Stimulated activated CD8-positive, alpha-beta memory T cell treated with anti-CD3 and anti-CD28 coated beads, Interleukin-12 subunit alpha, Interleukin-12 subunit beta, amount 100 ng/mL, for 4 hours (primary cell): ENCODE results near the gene KPNA3.
"Not testable (repeated sequence)": the region's sequence is repeated elsewhere in the genome, so short reads cannot be mapped to it uniquely, and the experiment has no call there.

Experiments
- DNase-seq: peaks from one replicate; pipeline ENCODE4 v3.0.0-alpha.2; 2020; ENCODE audit warnings: low read depth

Gene KPNA3

DNA sequence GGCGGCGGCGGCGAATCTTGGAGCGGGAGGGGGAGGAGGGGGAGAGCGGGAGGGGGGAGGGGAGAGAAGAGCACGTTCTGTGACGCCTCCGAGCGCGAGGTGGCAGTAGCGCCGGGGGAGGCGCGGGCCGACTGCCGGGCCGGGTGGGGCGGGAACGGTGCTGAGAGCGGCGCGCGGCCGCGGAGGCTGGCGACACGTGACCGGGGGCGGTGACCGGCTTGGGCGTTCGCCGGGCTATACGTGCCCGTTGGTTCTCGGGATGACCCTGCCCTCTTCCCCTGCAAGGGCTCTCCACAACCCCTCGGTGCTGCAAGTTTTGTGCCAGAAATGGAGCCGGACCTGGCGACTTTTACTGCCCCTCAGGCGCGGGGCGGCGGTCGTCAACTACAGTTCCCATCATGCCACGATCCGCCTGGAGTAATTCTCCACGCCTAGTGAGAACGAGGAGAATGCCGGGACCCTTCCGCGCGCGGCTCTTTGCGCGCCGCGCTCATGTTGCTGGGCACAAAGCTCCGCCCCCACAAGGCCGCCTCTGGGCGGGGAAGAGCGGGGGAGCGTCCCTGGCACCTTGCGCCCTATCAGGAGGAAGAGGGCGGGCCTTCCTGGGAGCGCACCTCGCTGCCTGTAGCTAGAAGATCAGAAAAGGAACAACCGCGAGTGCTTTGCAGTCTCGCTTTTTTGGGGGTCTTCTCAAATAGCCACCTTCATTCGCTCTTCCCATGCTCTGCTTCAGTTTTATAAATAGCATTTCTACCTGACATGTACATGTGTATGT, at the start of gene KPNA3:
Gene KPNA3 (minus strand): TSS at position 133 of the 775 bp plus-strand sequence. CDS start 176 bp downstream, outside the sequence.
- peak; percentile 92 for DNase-seq

DNA sequence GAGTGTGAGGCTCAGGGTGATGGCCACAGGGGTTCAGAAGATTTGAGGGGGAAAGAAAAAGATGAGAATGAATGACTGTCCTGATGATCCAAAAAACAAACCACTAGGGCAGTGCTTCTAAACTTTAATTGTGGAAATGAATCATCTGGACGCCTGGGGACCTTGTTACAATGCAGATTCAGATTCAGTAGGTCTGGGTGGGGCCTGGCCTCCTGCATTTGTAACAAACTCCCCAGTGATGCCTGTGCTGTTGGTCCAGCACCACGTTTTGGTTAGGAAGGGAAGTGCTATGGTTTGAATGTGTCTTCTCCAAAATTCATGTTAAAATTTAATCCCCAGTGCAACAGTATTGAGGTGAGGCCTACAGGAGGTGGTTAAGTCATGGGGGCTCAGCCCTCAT, 49.5 kb upstream of the KPNA3 start:
- no peak for DNase-seq

- DNase-seq: no peak
Measured at GRCh38 chr13:49840675-49841074, 48.2 kb upstream of the KPNA3 start.

DNA sequence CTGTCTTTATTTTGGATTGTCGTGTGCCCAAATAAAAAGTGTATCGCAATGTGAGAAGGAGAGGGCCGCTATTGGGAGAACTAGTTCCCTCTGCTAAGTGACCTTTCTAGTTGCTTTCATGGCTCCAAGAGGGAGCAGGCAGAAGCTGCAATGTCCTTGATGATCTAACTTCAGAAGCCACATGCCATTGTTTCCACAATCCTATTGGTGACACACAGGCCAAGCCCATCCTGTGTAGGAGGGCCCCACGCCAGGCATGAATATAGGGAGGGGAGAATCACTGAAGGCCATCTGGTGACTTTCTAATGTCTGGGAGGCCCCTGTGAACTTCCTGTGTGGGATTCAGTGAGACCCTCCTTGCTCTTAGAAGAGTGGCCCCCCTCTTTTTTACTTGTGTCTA, 47.8 kb upstream of the KPNA3 start:
- DNase-seq: no peak

DNA sequence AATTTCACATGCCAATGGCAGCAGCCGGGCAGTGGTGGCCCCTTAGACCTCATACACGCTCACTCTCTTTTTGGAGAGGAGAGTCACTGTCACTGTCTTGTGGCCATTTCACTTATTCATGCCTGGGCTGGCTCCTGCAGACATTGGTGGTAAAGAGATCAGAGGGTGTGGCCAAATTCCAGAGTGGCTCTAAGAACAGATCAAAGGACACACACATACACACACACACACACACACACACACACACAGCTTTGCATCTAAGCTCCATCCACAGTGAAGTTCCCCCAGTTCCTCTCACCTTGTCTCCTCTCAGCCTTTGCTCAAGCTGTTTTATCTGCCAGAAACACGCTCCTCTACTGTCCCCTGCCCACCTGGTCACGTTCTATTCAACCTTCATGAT, 46.5 kb upstream of the KPNA3 start:
- DNase-seq: no peak

GRCh38 chr13:49836516-49836915, 44.0 kb upstream of the KPNA3 start:
- DNase-seq: no peak

DNA sequence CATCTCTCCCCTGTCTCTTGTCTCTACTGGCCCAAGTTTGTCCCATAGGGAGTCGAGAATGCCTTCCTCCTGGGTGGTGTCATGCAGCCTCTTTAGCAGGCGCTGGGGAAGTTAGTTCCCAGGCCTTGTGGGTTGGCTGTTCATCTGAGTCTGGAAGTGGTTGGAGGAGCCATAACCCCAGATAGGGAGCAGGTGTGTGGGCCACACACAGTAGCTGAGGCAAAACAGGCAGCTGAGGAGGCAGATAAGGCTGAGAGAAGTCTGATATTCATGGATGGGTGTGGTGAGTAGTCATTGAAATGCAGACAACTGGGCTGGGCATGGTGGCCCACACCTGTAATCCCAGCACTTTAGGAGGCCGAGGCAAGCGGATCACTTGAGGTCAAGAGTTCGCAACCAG, 40.9 kb upstream of the KPNA3 start:
- DNase-seq: no peak

DNA sequence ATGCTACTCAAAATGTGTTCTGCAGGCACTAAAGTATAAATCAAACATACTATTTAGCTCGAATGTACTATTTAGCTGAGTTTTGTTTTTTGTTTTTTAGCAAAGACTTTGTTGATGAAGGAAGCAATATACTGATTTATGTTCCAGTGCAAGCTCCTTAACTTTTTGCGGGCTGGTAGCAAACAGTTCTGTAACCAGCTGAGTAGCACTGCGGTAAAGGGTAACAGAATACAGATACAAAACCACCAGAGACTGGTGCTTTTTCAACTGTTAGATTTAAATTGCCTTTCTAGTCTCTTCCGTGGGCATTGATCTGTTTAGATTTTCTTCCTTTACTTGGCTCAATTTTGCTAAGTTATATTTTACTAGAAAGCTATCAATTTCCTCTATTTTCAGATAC, 39.0 kb upstream of the KPNA3 start:
- no peak for DNase-seq

- DNase-seq: no peak
Measured at GRCh38 chr13:49830721-49831120, 38.2 kb upstream of the KPNA3 start.

GRCh38 chr13:49829715-49830114, 37.2 kb upstream of the KPNA3 start:
- no peak for DNase-seq

- DNase-seq: no peak
Measured at GRCh38 chr13:49828453-49828852, 36.0 kb upstream of the KPNA3 start.

- DNase-seq: no peak
Measured at GRCh38 chr13:49827891-49828290, 35.4 kb upstream of the KPNA3 start.

GRCh38 chr13:49827336-49827735, 34.9 kb upstream of the KPNA3 start:
- DNase-seq: no peak

GRCh38 chr13:49821216-49822009, 28.9 kb upstream of the KPNA3 start:
- no peak for DNase-seq

DNA sequence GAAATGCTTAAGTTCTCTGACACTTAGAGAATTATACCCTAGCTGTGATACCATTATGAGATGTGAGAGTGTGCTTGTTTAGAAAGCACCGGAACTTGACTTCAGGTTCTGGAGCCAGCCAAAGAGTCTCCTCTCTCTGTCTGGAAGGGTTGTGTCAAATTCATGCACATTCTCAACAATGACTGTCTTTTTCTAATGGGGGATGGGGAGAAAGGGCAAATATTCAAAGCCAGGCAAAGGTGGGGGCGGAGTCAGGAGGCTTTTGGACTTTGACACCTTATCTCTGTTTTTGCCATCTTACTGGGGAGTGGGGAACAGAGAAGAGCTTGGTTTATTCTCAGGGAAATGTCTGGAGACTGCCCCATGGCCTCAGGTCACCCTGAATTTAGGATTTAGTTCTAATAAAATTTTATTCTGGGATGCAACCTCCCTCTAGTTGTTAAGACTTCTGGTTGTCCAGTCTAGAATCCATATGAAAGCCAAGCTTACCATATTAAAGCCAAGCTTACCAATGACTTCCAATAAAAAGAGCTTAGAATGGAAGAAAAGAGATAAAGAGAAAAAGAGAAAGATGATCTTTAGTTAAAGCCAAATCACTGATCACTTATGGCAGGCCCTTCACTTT, 28.2 kb upstream of the KPNA3 start:
- no peak for DNase-seq

DNA sequence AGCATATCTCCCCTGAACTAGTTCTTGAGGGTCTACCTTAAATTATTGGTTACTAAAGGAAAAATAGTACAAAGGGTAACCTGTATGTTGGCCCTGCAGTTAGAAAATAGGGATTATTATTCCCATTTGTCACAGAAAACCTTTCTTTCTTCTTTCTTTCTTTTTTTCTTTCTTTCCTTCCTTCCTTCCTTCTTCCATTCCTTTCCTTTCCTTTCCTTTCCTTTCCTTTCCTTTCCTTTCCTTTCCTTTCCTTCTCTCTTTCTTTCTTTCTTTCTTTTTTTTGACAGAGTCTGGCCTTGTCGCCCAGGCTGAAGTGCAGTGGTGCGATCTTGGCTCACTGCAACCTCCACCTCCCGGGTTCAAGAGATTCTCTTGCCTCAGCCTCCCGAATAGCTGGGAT, 23.6 kb upstream of the KPNA3 start:
- DNase-seq: not testable (repeated sequence)

DNA sequence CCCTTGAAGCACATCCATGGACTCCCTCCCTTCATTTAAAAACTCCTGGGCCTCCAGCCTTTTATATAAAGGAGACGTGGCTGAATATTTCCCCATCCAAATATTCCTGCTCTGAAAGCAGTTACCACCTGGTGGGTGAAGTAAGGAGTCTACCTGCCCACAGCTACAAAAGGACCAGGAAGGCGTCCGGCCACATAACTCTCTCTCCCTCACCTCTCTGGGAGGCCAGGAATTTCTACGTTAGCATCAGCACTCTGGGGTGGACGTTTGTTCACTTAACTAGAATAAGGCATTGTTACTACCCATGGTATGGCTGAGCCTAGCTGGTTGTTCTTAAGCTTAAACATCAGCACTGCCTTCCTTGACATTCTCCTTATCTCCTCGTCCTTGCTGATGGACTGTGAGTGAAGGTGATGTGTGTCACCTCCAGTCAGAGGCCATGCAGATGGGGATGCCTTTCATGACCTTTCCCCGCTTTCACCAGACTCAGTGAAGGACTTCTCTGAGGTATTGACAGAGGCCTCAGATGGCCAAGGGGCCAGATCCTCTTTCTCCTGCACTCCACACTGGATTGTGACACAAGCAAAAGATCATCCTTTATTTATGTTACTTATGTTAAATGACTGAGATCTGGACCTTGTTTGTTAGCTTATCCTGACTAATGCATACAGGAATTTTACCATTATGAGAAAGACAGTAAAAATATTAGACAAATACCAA, 22.2 kb upstream of the KPNA3 start:
- DNase-seq: no peak

GRCh38 chr13:49812812-49813211, 20.3 kb upstream of the KPNA3 start:
- DNase-seq: no peak

DNA sequence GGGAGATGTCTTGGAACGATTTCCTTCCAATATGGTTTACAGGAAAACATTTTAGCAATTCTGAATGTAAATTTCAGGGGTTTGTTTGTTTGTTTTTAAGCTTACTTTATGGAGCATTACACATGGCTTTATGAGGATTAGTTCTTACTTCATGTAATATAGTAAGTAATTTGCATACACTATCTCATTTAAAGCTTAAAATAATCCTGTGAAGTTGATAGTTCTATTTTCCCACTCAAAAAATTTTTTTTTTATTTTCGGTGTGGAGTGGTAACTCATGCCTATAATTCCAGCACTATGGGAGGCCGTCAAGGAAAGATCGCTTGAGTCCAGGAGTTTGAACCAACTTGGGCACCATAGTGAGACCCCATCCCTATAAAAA, 19.0 kb upstream of the KPNA3 start:
- no peak for DNase-seq

GRCh38 chr13:49810567-49811526, 18.4 kb upstream of the KPNA3 start:
- no peak for DNase-seq

- no peak for DNase-seq
Measured at GRCh38 chr13:49807681-49808080, 15.2 kb upstream of the KPNA3 start.
